Smooth muscle cell (in vitro differentiated cells): Measurements from ENCODE around the gene CENPX. TPM values are rescaled to one million over a fixed set of nuclear protein-coding genes. Genes with fewer than 3 reads are reported as not detected.

Experiments
- DNase-seq: peaks from one replicate; lab custom pipeline; 2025; ENCODE audit not compliant: unreplicated experiment; lab: John Stamatoyannopoulos, UW
- H2AFZ ChIP-seq: fragments of 200-600 bp; sonication (generic); 2 replicates; pipeline ENCODE4 v1.6.0; 2016; ENCODE audit warnings: antibody characterized with exemption, low read depth, mild to moderate bottlenecking
- H3F3A ChIP-seq: fragments of 200-600 bp; sonication (generic); 2 replicates; pipeline ENCODE4 v1.6.0; 2017; ENCODE audit warnings: antibody characterized with exemption, low read depth
- H3K27ac ChIP-seq: fragments of 200-600 bp; sonication (generic); 2 replicates; pipeline ENCODE4 v1.5.1; 2016; ENCODE audit warnings: low read depth, mild to moderate bottlenecking
- H3K27me3 ChIP-seq: fragments of 200-600 bp; sonication (generic); 2 replicates; pipeline ENCODE4 v1.6.1; 2016; ENCODE audit warnings: low read depth, mild to moderate bottlenecking
- H3K36me3 ChIP-seq: fragments of 200-600 bp; sonication (generic); 2 replicates; pipeline ENCODE4 v1.5.1; 2016; ENCODE audit warnings: low read depth
- H3K4me1 ChIP-seq: fragments of 200-600 bp; sonication (generic); 2 replicates; pipeline ENCODE4 v1.5.1; 2016; ENCODE audit warnings: low read depth
- H3K4me2 ChIP-seq: fragments of 200-600 bp; sonication (generic); 2 replicates; pipeline ENCODE4 v1.6.0; 2016; ENCODE audit warnings: mild to moderate bottlenecking
- H3K4me3 ChIP-seq: fragments of 200-600 bp; sonication (generic); 2 replicates; pipeline ENCODE4 v1.5.1; 2016; ENCODE audit warnings: mild to moderate bottlenecking
- H3K79me2 ChIP-seq: fragments of 200-600 bp; sonication (generic); 2 replicates; pipeline ENCODE4 v1.6.0; 2016; ENCODE audit warnings: low read depth, mild to moderate bottlenecking
- H3K9ac ChIP-seq: fragments of 200-600 bp; sonication (generic); 2 replicates; pipeline ENCODE4 v1.6.0; 2016; ENCODE audit warnings: low read depth
- H3K9me3 ChIP-seq: fragments of 200-600 bp; sonication (generic); replicated peaks from 2 replicates; pipeline ENCODE4 v1.5.1; 2016; ENCODE audit warnings: low read depth
- H4K20me1 ChIP-seq: fragments of 200-600 bp; sonication (generic); 2 replicates; pipeline ENCODE4 v1.6.0; 2016; ENCODE audit warnings: low read depth
- WGBS: methylation state at CpG from one replicate; pipeline ENCODE4 v1.1.7; 2016; ENCODE audit warnings: low lambda C conversion rate; 5-methylcytosine and 5-hydroxymethylcytosine counted together
- polyA plus RNA-seq: library from polyadenylated mRNA; unstranded; fragments of >200 nt; fragmentation: Nextera tagmentation; extraction: Ambion mirVana; gene quantifications from 2 replicates; pipeline ENCODE4 v1.2.1, GENCODE V29; 2016
- total RNA-seq: library from RNA; depleted of rRNA; stranded (reverse); fragments of >200 nt; gene quantifications from 2 replicates; pipeline ENCODE4 v1.2.3, GENCODE V29; 2014
- TF ChIP-seq, protein P1 (sequence below): fragments of 200-600 bp; sonication (generic); IDR thresholded peaks from 2 replicates; pipeline ENCODE4 v1.5.1; 2017; ENCODE audit warnings: borderline replicate concordance, mild to moderate bottlenecking, antibody characterized with exemption; ENCODE audit not compliant: insufficient read depth, poor library complexity, severe bottlenecking

The CENPX gene
- total and polyA plus RNA-seq, 2 experiments from 2014 or later, result 44.6 to 57.5 TPM

DNA sequence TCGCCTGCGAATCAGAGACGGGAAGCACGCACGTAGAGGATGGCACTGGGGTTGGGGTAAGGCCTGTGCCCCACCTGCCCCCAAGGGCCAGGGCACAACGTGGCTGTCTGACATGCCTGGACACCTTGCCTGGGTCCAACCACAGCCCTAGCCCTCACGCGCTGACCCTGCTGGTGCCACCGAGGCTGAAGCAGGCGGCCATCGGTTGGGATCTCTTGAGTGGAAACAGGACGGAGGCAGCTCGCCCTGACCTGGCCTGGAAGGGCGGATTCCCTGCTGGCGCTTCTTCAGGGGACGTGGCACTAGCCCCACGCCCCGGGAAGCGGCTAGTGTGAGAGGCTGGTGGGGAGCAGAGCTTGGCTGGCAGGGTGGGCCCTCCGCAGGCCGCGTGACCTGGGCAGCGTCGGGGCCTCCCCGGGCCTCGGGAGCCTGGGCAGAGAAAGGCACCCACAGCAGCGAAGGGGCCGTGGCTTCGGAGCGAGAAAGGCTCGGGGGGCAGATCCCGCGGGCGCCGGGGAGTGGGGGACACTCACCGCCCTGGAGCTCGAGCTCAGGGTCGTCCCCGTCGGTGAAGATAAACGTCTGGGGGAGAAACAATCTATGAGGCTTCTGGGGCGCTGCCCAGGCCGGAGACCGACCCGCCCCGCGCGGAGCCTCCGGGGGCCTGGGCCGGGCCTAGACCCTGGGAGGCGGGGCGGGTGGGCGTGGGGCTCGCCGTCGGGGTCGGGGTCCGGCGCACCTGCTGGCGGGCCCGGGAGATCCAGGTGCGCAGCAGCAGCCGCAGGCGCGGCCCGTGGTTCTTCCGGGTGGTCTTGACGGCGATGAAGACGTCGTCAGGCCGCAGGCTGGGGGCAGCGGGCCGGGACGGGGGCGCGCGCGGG is 28.3 kb upstream of the CENPX start:
- TF ChIP-seq, protein P1, sequence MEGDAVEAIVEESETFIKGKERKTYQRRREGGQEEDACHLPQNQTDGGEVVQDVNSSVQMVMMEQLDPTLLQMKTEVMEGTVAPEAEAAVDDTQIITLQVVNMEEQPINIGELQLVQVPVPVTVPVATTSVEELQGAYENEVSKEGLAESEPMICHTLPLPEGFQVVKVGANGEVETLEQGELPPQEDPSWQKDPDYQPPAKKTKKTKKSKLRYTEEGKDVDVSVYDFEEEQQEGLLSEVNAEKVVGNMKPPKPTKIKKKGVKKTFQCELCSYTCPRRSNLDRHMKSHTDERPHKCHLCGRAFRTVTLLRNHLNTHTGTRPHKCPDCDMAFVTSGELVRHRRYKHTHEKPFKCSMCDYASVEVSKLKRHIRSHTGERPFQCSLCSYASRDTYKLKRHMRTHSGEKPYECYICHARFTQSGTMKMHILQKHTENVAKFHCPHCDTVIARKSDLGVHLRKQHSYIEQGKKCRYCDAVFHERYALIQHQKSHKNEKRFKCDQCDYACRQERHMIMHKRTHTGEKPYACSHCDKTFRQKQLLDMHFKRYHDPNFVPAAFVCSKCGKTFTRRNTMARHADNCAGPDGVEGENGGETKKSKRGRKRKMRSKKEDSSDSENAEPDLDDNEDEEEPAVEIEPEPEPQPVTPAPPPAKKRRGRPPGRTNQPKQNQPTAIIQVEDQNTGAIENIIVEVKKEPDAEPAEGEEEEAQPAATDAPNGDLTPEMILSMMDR, result no peak
- Histone ChIP-seq H3F3A (no peaks in the 10 kb centered on the region), H3K9me3 (no peaks in the 10 kb centered on the region), H3K4me2 (peak overlapping the region; percentile 87), H4K20me1 (peaks cover 7% of the 10 kb centered on the region), H3K9ac (peak overlapping the region; percentile 68), H3K27me3 (no peaks in the 10 kb centered on the region), H3K79me2 (peaks cover 23% of the 10 kb centered on the region), H3K27ac (no peak overlapping the region), H3K36me3 (no peaks in the 10 kb centered on the region), H2AFZ (peak overlapping the region; percentile 19), H3K4me3 (peak overlapping the region; percentile 55), H3K4me1 (peaks cover 16% of the 10 kb centered on the region)
- 36% methylated on average over 30 of the region's 79 CpGs for WGBS
- no peak for DNase-seq

DNA sequence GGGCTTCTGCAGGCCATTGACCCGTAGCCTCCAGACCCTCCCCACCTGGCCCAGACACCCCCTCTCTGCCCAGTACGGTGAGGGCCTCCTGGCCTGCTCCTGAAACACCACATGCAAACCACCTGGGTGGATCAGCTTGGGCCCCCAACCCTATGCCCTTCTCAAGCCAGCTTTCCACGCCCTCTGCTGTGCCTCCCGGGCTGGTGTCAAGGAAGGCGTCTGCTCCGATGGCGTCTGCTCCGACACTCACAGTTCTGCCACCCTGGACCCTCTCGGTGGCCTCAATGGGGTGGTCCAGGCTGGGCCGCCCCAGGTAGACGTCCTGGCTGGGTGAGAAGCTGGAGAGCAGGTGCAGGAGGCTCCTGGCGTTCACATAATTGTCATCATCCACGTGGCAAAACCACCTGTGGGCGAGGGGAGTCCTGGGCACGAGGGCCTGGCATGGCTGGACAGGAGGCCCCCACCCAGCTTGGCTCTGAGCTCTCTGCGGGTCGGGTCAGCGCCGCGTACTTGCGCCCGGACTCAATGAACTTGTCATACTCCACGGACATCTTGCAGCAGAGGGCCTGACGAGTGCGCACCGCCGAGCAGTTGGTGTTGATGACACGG is 27.6 kb upstream of the CENPX start:
- H3K27ac ChIP-seq, result no peak overlapping the region
- TF ChIP-seq, protein P1, result no peak
- peaks cover 23% of the 10 kb centered on the region for H3K79me2 ChIP-seq
- H3K27me3 ChIP-seq, result no peaks in the 10 kb centered on the region
- no peaks in the 10 kb centered on the region for H3K9me3 ChIP-seq
- H3K4me3 ChIP-seq, result peak overlapping the region; percentile 55
- 95% methylated on average over 28 of the region's 28 CpGs for WGBS
- H4K20me1 ChIP-seq, result peaks cover 7% of the 10 kb centered on the region
- peak overlapping the region; percentile 87 for H3K4me2 ChIP-seq
- H2AFZ ChIP-seq, result no peak overlapping the region
- H3F3A ChIP-seq, result no peaks in the 10 kb centered on the region
- no peak for DNase-seq
- H3K9ac ChIP-seq, result peak overlapping the region; percentile 68
- H3K36me3 ChIP-seq, result no peaks in the 10 kb centered on the region
- peaks cover 16% of the 10 kb centered on the region for H3K4me1 ChIP-seq

DNA sequence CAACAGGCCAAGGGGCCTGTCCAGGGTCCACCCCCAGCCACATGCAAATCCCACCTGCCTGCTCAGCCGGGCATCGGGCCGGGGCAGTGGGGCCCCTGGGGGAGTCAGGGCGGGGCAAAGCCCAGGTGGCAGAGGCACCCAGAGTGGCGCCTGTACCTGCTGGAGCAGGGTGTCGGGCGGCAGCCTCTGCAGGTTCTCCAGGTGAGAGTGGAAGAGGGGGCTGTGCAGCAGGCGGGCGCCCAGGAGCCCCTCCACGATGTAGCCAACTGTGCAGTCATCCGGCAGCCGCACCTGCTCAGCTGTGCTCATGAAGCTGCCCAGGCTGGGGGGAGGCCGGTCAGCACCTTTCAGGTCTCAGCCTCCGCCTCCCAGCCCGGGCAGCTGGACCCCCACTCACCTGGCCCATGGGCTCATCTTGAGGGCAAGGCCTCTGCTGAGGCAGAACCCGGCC is 26.9 kb upstream of the CENPX start:
- Histone ChIP-seq H4K20me1 (peaks cover 7% of the 10 kb centered on the region), H3K4me2 (no peak overlapping the region), H3K27ac (no peak overlapping the region), H3K4me3 (no peak overlapping the region), H2AFZ (no peak overlapping the region), H3K4me1 (peaks cover 16% of the 10 kb centered on the region), H3K36me3 (no peaks in the 10 kb centered on the region), H3K27me3 (no peaks in the 10 kb centered on the region), H3K9me3 (no peaks in the 10 kb centered on the region), H3K79me2 (peaks cover 23% of the 10 kb centered on the region), H3F3A (no peaks in the 10 kb centered on the region), H3K9ac (no peak overlapping the region)
- 97% methylated on average over 16 of the region's 16 CpGs for WGBS
- TF ChIP-seq, protein P1, result no peak
- no peak for DNase-seq
